ENCODE measurements around the gene LRRC25.

Gene LRRC25

GRCh38 chr19:18396471-18397241 is 766 bp downstream of the LRRC25 start:
- H3K9me3 ChIP-seq, result no peaks in the 10 kb centered on the region
- DNase-seq, result no peak
- intact Hi-C loops (cut with DNase I; ENCODE audit: low total_unique reads), result loop anchor here (5.0 kb wide), 1 partner anchor 44 kb away; no protein-coding TSS in a partner anchor
- no peak for TF ChIP-seq CTCF (IDR thresholded peaks at IDR 0.05)
- peaks cover 0 to 32% of the 10 kb centered on the region in 2 donors for H3K27me3 ChIP-seq
- no peaks in the 10 kb centered on the region for H3K36me3 ChIP-seq
- H3K4me1 ChIP-seq, result no peaks in the 10 kb centered on the region
- peak overlapping the region; percentile 34 to 39 for H3K4me3 ChIP-seq
- H3K27ac ChIP-seq, result no peak overlapping the region

DNA sequence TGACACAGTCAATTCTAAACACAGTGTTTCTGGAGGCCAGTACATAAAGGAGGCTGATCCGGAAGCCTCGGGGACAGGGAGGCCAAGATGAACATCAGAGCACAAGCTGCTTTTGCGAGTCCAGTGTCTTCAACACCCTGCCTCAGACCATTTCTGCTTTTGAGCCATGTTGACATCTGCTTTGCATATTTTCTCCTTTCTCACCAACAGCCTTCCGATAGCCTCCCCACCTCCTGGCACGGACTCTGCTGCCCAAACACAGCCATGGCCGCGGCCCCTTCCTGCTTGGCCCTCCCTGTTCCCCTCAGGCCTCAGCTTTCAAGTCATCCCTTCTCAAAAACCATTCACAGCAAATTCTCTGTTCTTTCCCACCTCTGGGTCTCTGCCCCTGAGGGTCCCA is 3.6 kb downstream of the LRRC25 start:
- H3K27me3 ChIP-seq, result peaks cover 0 to 32% of the 10 kb centered on the region in 2 donors
- no peak overlapping the region for H3K4me3 ChIP-seq
- no peaks in the 10 kb centered on the region for H3K36me3 ChIP-seq
- H3K27ac ChIP-seq, result no peak overlapping the region
- peak in 1 of 2 donors; percentile 54 for DNase-seq
- no peaks in the 10 kb centered on the region for H3K9me3 ChIP-seq
- no peak for TF ChIP-seq CTCF (IDR thresholded peaks at IDR 0.05)
- H3K4me1 ChIP-seq, result peaks cover 0 to under 1% (median 0%) of the 10 kb centered on the region in 4 donors
- intact Hi-C loops (cut with DNase I; ENCODE audit: low total_unique reads), result no loop called here

- Histone ChIP-seq H3K36me3 (no peaks in the 10 kb centered on the region), H3K27ac (no peak overlapping the region), H3K27me3 (peaks cover 0 to 25% of the 10 kb centered on the region in 2 donors), H3K4me3 (no peak overlapping the region), H3K9me3 (no peaks in the 10 kb centered on the region), H3K4me1 (peaks cover 0 to 10% (median 6%) of the 10 kb centered on the region in 4 donors)
- TF ChIP-seq CTCF (IDR thresholded peaks at IDR 0.05), result no peak
- intact Hi-C loops (cut with DNase I; ENCODE audit: low total_unique reads), result no loop called here
- DNase-seq, result no peak
Observed at GRCh38 chr19:18392926-18393325, 4.5 kb downstream of the LRRC25 start.

- H3K9me3 ChIP-seq, result no peaks in the 10 kb centered on the region
- no peak overlapping the region for H3K27ac ChIP-seq
- intact Hi-C loops (cut with DNase I; ENCODE audit: low total_unique reads), result no loop called here
- no peak overlapping the region for H3K4me3 ChIP-seq
- DNase-seq, result peak; percentile 68 to 78
- no peak for TF ChIP-seq CTCF (IDR thresholded peaks at IDR 0.05)
- H3K36me3 ChIP-seq, result no peaks in the 10 kb centered on the region
- H3K4me1 ChIP-seq, result peaks cover 0 to 12% (median 8%) of the 10 kb centered on the region in 4 donors
- H3K27me3 ChIP-seq, result peaks cover 0 to 20% of the 10 kb centered on the region in 2 donors
Observed at GRCh38 chr19:18392417-18392816, 5.0 kb downstream of the LRRC25 start.

- Histone ChIP-seq H3K27ac (no peak overlapping the region), H3K36me3 (no peaks in the 10 kb centered on the region), H3K9me3 (no peaks in the 10 kb centered on the region), H3K4me1 (peaks cover 0 to 13% (median 8%) of the 10 kb centered on the region in 4 donors), H3K27me3 (peaks cover 0 to 11% of the 10 kb centered on the region in 2 donors), H3K4me3 (no peak overlapping the region)
- DNase-seq, result no peak
- intact Hi-C loops (cut with DNase I; ENCODE audit: low total_unique reads), result no loop called here
- TF ChIP-seq CTCF (IDR thresholded peaks at IDR 0.05), result no peak
Observed at GRCh38 chr19:18391509-18392075, 5.8 kb downstream of the LRRC25 start.
